GM06990 (cell line): Measurements from ENCODE around the gene MLPH.
A peak's percentile ranks its signal among the peaks of the same experiment; 100 is the strongest.

ENCODE experiments used
- DNase-seq: peaks from one replicate; pipeline ENCODE4 v3.0.0-alpha.2; 2011; ENCODE audit not compliant: insufficient read length; ENCODE audit errors: extremely low read depth
- H3K27me3 ChIP-seq: replicated peaks from 2 replicates; pipeline ENCODE4 v1.6.0; 2011; ENCODE audit warnings: low read length; ENCODE audit not compliant: control insufficient read depth, insufficient read depth
- H3K36me3 ChIP-seq: 2 replicates; pipeline ENCODE4 v1.5.1; 2011; ENCODE audit warnings: low read length; ENCODE audit not compliant: control insufficient read depth, insufficient read depth
- H3K4me3 ChIP-seq: replicated peaks from 2 replicates; pipeline ENCODE4 v1.5.1; 2011; ENCODE audit warnings: low read depth, mild to moderate bottlenecking, control low read depth, low read length
- TF ChIP-seq, protein P1 (sequence below): IDR thresholded peaks from 2 replicates; pipeline ENCODE4 v1.5.1; 2011; ENCODE audit warnings: low read length, control low read depth, mild to moderate bottlenecking, inconsistent platforms; ENCODE audit not compliant: insufficient read depth, poor library complexity, severe bottlenecking

Gene MLPH

DNA sequence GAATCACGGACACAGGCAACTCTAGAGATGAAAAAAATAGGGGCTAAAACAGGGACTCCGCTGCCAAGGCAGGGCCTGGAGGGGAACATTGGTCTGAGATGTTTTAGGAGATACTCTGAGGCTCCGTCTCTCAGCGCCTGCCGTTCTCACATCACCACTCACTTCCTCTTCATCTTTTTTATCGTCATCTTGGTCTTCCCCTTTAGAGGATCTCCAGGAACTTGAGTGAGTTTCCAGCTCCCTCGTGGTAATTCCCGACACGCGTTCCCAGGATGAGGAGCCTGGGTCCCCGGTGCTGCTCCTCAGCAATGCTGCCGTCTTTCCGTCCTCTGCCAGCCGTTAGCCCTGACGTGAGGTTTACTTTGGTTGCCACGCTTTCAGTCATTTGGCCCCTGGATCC lies 16.1 kb downstream of the MLPH start:
- H3K36me3 ChIP-seq, result no peaks in the 10 kb centered on the region
- TF ChIP-seq, protein P1, sequence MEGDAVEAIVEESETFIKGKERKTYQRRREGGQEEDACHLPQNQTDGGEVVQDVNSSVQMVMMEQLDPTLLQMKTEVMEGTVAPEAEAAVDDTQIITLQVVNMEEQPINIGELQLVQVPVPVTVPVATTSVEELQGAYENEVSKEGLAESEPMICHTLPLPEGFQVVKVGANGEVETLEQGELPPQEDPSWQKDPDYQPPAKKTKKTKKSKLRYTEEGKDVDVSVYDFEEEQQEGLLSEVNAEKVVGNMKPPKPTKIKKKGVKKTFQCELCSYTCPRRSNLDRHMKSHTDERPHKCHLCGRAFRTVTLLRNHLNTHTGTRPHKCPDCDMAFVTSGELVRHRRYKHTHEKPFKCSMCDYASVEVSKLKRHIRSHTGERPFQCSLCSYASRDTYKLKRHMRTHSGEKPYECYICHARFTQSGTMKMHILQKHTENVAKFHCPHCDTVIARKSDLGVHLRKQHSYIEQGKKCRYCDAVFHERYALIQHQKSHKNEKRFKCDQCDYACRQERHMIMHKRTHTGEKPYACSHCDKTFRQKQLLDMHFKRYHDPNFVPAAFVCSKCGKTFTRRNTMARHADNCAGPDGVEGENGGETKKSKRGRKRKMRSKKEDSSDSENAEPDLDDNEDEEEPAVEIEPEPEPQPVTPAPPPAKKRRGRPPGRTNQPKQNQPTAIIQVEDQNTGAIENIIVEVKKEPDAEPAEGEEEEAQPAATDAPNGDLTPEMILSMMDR, result no peak
- no peaks in the 10 kb centered on the region; the same call in 1 of the 2 replicates for H3K27me3 ChIP-seq
- no peak overlapping the region for H3K4me3 ChIP-seq
- no peak for DNase-seq

- DNase-seq, result no peak
- H3K36me3 ChIP-seq, result no peaks in the 10 kb centered on the region
- no peak overlapping the region for H3K4me3 ChIP-seq
- TF ChIP-seq, protein P1, result no peak
- peaks cover 1% of the 10 kb centered on the region for H3K27me3 ChIP-seq
These were observed 18.3 kb downstream of the MLPH start for GRCh38 chr2:237505188-237505939.

DNA sequence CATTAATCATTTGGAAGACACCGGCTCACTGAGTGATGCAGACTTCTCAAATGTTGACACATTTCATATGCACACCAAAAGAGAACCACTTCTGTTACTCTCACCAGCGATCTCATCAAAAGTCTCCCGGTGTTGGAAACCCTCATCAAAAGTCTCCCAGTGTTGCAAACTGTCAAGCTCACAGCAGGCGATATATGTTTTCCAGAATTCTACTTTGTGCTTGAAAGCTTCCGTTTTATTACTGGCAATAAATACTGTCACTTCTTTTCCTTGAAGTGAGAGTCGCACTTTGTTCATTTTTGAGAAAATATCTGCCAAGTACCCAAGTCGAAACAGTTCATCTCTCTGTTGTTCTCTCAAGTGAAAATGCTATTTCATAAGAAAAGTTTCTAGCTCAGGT lies 20.5 kb downstream of the MLPH start:
- TF ChIP-seq, protein P1, result no peak
- Histone ChIP-seq H3K36me3 (no peaks in the 10 kb centered on the region), H3K27me3 (peaks cover 1% of the 10 kb centered on the region), H3K4me3 (no peak overlapping the region)
- no peak for DNase-seq

- TF ChIP-seq, protein P1, result no peak
- no peak for DNase-seq
- no peak overlapping the region for H3K4me3 ChIP-seq
- H3K36me3 ChIP-seq, result no peaks in the 10 kb centered on the region
- peaks cover 1% of the 10 kb centered on the region for H3K27me3 ChIP-seq
These were observed 21.3 kb downstream of the MLPH start for GRCh38 chr2:237508361-237508760.

- no peak for DNase-seq
- Histone ChIP-seq H3K4me3 (no peak overlapping the region), H3K36me3 (no peaks in the 10 kb centered on the region), H3K27me3 (peaks cover 1% of the 10 kb centered on the region)
- TF ChIP-seq, protein P1, result no peak
These were observed 22.1 kb downstream of the MLPH start for GRCh38 chr2:237509151-237509550.

DNA sequence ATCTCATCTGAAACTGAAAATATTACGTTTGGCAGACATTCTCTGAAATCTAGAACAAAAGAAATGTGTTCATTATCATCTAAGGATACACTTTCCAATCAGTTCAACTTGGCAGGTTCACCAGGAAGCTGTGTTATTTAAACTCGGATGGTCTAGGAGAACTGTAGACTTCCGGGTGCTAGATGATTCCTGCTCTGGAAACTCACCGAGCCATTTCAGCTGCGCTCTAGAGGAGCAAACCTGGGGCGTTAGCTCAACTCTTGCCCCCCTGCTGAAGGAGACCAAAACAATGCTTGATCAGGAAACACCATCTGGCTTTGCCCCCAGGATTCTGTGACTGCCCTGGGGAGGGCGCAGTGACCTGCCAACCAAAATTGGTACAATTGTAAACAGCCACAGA lies 22.9 kb downstream of the MLPH start:
- H3K36me3 ChIP-seq, result no peaks in the 10 kb centered on the region
- peaks cover 1% of the 10 kb centered on the region for H3K27me3 ChIP-seq
- TF ChIP-seq, protein P1, result peak; percentile 5
- H3K4me3 ChIP-seq, result no peak overlapping the region
- DNase-seq, result no peak
